AG04449 (cell line): ENCODE results near the gene SIM1.

ENCODE experiments used
- CTCF ChIA-PET: fragments of 350-600 bp; formaldehyde crosslinking; extraction: SDS; loops from one replicate; lab custom pipeline; 2021; ENCODE audit warnings: antibody characterized with exemption; lab: Yijun Ruan, JAX
- POLR2A ChIA-PET: fragments of 400-600, 350-600 bp; formaldehyde crosslinking; extraction: SDS; loops from one replicate; lab custom pipeline; 2020; ENCODE audit warnings: antibody characterized with exemption, inconsistent platforms; lab: Yijun Ruan, JAX
- DNase-seq: peaks from one replicate; pipeline ENCODE4 v3.0.0-alpha.2; 2010; ENCODE audit warnings: low read depth, low spot score
- H3K4me3 ChIP-seq: 2 replicates; pipeline ENCODE4 v1.5.1; 2011; ENCODE audit warnings: low read depth, mild to moderate bottlenecking, control low read depth, low read length
- TF ChIP-seq, protein P1 (sequence below): IDR thresholded peaks from one replicate; pipeline ENCODE4 v1.5.1; 2011; ENCODE audit warnings: mild to moderate bottlenecking, moderate library complexity, low read length, control low read depth, inconsistent platforms; ENCODE audit not compliant: insufficient read depth; ENCODE audit errors: missing control alignments

Gene SIM1

DNA sequence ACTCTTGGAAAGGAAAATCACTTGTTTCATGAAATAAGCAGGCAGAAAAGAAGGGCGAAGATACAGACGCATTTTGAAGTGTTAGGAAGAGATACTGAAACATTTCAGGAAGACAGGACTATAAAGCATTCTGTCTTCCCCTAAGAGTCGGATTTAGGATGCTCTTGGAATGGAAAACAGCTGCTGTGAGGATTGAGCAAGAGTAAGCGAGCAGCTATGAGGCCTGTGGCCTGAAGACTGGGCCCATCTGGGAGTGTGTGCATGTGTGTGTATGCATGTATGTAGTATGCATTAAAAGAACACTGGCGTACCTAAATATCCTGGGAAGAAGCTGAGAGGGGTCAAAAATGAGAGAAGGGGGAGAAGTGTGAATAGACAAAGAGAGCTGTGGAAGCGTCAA, 83.6 kb downstream of the SIM1 start:
- TF ChIP-seq, protein P1, sequence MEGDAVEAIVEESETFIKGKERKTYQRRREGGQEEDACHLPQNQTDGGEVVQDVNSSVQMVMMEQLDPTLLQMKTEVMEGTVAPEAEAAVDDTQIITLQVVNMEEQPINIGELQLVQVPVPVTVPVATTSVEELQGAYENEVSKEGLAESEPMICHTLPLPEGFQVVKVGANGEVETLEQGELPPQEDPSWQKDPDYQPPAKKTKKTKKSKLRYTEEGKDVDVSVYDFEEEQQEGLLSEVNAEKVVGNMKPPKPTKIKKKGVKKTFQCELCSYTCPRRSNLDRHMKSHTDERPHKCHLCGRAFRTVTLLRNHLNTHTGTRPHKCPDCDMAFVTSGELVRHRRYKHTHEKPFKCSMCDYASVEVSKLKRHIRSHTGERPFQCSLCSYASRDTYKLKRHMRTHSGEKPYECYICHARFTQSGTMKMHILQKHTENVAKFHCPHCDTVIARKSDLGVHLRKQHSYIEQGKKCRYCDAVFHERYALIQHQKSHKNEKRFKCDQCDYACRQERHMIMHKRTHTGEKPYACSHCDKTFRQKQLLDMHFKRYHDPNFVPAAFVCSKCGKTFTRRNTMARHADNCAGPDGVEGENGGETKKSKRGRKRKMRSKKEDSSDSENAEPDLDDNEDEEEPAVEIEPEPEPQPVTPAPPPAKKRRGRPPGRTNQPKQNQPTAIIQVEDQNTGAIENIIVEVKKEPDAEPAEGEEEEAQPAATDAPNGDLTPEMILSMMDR: no peak
- POLR2A ChIA-PET: no interaction called here
- CTCF ChIA-PET: interaction anchor here (1.2 to 1.3 kb wide), 2 partner anchors 14 to 79 kb away, joined by 3 to 5 read pairs; no protein-coding TSS in a partner anchor
- H3K4me3 ChIP-seq: no peak overlapping the region
- no peak for DNase-seq

DNA sequence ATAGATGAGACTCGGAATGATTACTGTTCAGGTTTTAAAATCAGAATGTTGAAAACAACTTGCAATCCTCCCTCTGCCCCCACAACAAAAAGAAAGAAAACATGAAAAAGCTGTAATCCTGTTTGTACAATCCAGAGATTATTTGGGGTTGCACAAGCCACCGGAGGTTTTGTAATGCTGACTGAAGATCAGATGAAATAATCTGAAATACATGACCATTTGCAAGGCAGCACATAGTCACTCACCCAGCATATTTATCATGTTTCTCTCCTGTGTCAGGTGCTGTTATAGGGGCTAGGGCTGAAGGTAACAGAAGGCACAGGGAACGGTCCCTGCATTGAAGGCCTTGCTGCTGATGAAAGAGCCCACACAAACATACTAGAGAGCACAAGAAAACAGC, 85.3 kb downstream of the SIM1 start:
- ChIA-PET POLR2A (no interaction called here), CTCF (interaction anchor here (1.1 kb wide), 1 partner anchor 203 kb away, joined by 3 read pairs; no protein-coding TSS in a partner anchor)
- TF ChIP-seq, protein P1: no peak
- no peak for DNase-seq
- H3K4me3 ChIP-seq: no peak overlapping the region

DNA sequence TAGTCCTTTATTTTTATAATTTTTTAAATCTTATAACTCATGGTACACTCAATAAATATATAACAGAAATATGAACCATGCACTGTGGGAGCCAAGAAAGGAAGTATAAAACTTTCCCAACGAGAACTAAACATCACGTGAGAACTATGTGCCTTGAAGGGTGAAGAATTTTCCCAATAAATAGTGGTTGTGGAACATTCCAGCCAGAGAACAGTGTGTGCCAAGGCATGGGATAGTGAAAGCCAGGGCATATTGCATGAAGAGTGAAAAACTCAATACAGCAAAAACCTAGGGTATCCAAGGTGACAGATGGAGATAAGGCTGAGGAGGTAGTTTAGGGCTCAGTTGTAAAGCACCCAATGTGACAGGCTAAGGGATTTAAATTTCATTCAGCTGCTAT, 86.1 kb downstream of the SIM1 start:
- ChIA-PET CTCF (interaction anchor here (1.1 kb wide), 1 partner anchor 202 kb away, joined by 3 read pairs; no protein-coding TSS in a partner anchor), POLR2A (no interaction called here)
- DNase-seq: no peak
- TF ChIP-seq, protein P1: no peak
- H3K4me3 ChIP-seq: no peak overlapping the region

DNA sequence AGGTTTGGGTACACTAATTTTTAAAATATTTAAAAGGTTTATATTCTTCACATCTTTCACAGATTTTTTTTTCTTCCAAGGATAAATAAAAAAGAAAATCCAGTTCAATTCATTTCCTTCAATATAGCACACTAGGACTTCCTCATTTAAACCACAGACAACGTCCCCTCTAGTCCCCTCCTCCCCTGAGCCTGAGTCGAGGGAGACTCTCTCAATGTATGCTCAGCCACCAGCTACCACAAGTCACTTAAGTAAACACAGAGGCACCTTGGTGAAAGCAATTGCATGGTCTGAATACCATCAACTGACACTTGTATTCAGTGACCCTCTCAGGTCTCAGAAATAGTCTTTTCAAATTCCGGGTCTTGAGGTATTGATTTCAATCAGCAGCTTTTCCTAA, 88.6 kb downstream of the SIM1 start:
- no peak for DNase-seq
- no peak overlapping the region for H3K4me3 ChIP-seq

GRCh38 chr6:100372326-100373091, 92.2 kb downstream of the SIM1 start:
- ChIA-PET POLR2A (no interaction called here), CTCF (interaction anchor here (0.6 to 1.2 kb wide), 3 partner anchors 9 to 293 kb away, joined by 3 to 5 read pairs (median 4); no protein-coding TSS in a partner anchor)
- no peak for DNase-seq
- H3K4me3 ChIP-seq: no peak overlapping the region
- TF ChIP-seq, protein P1: no peak

More for the DNA sequence above, 88.6 kb downstream of the SIM1 start:
- CTCF ChIA-PET: interaction anchor here (1.1 to 1.2 kb wide), 2 partner anchors 108 to 260 kb away, joined by 3 read pairs; no protein-coding TSS in a partner anchor
- TF ChIP-seq, protein P1: no peak
- POLR2A ChIA-PET: no interaction called here

DNA sequence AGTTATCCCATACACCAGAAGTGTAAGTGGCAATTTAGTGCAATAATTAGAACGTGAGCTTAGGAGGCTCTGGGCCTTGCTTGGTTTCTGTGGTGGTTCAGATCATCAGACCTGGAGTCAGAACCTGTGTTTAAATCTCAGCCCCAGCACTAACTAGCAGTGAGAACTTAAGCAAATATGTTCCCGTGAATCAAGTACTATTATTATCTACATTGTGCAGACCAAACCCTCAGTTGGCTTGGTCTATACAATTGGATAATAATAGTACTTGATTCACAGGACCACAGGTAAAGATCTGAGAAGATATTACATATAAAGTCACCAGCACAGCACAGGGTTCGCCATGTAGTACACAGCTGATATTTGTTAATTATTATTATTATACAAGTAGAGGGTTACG, 93.1 kb downstream of the SIM1 start:
- TF ChIP-seq, protein P1: no peak
- no peak overlapping the region for H3K4me3 ChIP-seq
- POLR2A ChIA-PET: no interaction called here
- no peak for DNase-seq
- CTCF ChIA-PET: no interaction called here
